ENCODE measurements around the gene CCR5.
"Not testable (repeated sequence)": the region's sequence is repeated elsewhere in the genome, so short reads cannot be mapped to it uniquely, and the experiment has no call there.

Gene CCR5

DNA sequence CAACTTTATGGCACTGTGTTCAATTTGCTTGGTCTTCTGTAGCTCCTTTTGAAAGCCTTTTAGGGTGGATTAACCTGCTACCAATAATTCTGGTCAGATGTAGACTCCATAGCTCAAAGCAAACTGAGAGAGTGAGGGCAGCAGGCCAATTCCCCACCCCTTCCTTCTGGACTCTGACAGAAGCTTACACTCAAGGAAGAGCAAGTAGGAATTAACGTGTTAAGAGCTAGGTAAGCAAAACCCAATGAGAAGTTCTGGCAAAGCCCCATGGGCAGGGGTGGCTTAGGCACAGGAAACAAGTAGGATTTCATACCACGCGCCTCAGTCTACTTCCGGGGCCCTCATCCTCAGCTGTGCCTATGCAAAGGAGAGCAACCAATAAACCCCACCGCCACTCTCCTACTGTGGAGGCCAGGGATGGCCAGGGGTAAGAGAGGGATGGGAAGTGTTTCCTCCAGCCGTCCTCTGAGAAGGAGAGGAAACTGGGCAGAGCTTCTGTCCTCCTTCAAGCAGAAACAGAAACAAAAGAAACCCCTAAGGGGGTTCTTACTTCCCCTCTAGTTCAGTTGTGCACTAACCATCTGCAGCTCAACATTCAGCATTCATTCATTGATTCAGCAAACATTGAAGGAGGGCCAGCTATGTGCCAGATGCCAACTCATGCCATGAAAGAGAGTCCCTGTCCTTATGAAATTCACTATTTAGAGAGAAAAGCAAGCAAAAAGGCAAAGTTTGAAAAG lies 12.6 kb downstream of the CCR5 start:
- DNase-seq: no peak

DNA sequence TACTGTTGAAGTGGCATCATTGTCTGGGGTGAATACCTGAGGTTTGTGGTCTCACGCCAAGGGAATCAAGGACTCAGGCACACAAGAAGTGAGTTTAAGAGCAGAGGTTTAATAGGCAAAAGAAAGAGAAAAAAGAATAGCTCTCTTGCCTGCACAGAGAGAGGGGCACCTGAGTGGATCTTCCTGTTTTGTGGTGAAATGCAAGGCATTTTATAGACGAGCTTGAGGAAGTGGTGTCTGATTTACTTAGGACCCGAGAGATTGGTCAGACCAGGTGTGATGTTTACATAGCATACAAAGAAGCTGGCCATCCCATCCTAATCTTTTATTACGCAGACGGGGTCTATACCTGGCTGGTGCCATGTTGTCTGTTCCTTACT lies 13.2 kb downstream of the CCR5 start:
- DNase-seq: no peak

DNA sequence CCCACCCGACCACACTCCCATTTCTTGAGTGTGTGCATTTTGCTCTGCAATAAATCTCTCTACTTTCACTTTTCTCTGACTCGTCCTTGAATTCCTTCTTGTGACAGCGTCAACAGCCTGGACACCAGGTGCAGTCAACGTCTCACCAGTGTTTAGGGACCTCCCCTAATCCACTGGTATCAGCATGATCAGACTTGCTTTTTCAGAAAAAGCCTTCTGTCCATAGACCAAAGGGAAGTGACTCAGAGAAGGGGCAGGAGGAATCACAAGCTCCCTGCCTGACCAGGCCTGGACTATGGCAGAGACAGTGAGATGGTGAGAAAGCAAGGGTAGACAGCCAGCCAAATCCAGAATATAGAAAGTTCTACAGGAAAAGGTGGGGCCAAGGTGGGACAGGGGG lies 15.5 kb downstream of the CCR5 start:
- no peak for DNase-seq

- not testable (repeated sequence) for DNase-seq
Measured at GRCh38 chr3:46388847-46389246, 18.1 kb downstream of the CCR5 start.

DNA sequence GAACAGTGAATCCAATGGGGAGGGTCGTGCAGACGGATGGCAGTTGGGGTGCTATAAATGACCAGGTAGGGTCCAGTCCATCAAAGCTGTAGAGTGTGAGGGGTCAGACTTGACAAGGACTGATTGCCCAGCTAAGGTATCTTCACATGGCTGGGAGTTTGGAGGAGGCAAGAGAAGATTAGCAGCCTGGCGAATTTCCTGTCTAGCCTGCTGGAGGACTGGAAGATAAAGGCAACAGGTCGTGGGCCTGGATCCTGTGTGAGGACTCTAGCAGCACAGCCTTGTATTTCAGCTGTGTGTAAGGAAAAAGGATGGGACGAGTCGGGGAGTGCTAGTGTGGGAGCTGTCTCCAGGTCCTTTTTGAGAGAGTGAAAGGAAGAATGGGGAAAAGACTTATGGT lies 18.6 kb downstream of the CCR5 start:
- DNase-seq: no peak

DNA sequence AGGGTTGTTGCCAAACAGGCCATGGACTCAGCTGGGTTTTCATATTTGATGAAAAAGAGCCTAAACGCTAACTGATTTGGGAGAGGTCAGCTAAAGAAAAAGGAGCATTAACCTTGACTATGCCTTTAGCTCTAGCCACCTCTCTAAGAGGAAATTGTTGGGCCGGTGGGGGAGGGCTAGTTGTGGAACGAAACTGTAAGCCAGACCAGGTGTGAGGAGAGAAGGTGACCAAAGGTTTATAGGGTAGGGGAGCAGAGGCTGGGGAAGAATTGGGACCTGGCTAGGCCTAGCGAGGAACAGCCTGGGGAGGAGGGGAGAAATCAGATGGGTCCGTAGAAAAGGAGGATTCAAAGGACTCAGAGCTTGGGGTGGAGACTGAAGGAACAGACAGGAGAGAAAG lies 20.8 kb downstream of the CCR5 start:
- DNase-seq: not testable (repeated sequence)

- DNase-seq: no peak
Measured at GRCh38 chr3:46393011-46393410, 22.3 kb downstream of the CCR5 start.

DNA sequence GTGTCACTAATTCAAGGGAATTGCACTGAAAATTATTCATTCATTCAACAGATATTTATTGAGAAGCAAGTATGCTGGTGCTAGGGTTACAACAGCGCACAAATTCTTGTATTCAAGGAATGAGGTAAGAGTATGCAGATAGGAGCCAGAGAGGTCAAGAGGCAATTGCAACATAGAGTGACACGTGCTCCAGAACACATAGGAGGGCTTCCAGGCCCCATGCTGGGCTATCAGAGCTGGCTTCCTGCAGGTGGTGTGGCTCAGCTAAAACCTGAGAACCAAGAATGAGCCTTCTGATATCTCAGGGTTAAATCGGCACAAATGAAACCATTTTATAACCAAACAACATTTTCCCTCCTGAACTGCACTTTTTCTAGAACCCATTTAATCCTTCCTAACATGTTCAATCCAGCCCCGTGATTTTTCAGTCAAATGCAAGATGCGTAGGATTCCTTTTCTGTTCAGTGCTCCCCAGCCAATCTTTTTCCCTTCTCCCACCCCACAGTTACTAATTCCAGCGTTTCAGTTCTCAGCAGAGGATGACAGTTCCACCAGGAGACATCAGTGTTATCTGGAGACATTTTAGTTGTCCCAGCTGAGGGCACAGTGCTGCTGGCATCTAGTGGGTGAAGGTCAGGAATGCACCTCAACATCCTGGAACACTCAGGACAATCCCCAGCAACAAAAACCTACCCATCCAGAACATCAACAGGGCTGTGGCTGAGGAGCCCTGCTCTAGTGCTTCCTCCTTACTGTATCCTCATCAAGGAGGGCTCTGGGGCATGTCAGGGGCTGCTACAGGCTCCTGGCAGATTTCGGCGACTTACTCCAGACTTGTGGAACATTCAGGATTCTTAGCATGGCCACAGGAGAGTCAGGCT lies 23.0 kb downstream of the CCR5 start:
- DNase-seq: no peak

DNA sequence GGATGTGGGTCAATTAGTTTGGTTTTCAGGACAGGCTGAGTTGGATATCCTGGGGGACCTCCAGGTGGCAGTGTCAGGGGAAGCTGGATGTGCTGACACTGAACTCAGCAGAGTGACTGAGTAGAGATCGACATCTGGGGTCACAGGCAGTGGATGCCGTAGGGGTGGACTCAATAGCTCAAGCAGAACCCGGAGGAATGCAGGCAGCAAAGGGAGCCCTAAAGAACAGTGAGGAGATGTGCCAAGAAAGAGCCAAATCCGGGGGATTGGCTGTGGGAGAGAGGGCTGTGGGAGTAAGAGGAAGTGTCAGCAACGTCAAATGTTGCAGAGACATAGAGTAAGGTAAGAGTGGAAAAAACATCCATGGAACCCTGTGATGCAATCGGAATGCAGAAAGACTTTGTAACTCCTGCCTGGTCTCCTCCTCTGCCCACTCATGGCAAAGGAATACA lies 24.5 kb downstream of the CCR5 start:
- no peak for DNase-seq

GRCh38 chr3:46395766-46396530 lies 25.2 kb downstream of the CCR5 start:
- DNase-seq: no peak

- no peak for DNase-seq
Measured at GRCh38 chr3:46397111-46397510, 26.4 kb downstream of the CCR5 start.

- no peak for DNase-seq
Measured at GRCh38 chr3:46398186-46398955, 27.6 kb downstream of the CCR5 start.

- DNase-seq: no peak
Measured at GRCh38 chr3:46399098-46399497, 28.4 kb downstream of the CCR5 start.

DNA sequence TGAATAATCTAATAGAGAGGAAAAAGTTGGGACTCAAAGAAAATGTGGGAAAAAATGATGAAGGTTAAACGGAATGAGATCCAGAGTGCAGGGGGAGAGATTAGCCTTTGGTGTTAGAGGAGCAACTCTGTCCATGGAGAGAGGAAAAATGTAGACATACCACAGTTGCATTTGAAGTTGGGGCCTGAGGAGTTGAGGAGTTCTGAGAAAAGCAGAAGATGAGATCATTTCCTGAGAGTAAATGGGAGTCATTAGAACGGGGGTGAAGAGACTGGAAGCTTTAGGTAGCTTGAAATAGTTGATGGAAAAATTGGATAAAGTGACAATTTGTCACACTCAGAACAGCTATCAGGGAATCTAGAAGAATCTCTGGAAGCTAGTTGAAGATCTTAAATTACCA lies 28.8 kb downstream of the CCR5 start:
- no peak for DNase-seq

DNA sequence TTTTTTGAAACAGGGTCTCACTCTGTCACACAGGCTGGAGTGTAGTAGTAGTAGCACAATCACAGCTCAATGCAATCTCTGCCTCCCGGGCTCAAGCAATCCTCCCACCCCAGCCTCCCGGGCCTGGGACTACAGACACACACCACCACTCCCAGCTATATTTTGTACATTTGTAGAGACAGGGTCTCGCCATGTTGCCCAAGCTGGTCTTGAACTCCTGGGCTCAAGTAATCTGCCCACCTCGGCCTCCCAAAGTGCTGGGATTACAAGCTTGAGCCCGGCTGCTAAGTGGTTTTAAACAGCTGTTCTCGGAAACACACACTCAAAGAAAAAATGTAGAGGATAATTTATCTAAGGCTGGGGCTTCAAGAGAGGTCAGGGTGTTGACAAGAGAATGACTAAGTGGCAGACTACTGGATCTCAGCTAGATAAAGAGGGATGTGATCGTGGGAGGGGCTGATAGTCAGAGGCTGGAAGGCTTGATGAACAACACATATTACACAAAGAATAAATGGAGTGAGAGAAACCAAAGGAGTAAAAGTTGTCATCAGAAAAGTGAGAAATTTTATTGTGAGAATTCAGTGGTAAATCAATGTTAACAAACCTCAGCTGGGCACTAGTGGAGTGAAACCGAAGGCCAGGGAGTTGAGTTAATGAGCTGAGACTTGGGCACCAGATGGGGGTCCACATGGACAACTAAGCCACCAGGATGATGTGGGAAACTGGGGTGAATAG lies 29.4 kb downstream of the CCR5 start:
- DNase-seq: no peak

DNA sequence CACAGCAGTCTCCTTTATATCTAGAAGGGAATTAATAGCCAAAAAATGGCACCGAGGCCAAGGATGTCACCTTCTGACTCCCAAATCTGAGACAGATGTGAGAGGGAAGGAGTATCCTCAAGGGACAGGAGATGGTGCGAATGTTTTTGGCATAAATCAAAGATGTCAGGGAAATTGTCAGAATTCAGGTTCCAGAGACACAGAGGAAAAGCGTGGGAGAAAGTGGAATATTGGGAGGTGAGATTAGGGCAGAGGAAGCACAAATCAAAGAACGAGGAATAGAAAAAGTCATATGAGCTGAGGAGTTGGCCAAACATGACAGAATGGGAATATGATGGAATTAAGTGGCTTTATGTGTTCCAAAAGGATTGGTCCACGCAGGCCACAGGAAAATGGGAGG lies 30.1 kb downstream of the CCR5 start:
- no peak for DNase-seq

GRCh38 chr3:46401579-46401978 lies 30.8 kb downstream of the CCR5 start:
- no peak for DNase-seq

GRCh38 chr3:46402902-46403301 lies 32.2 kb downstream of the CCR5 start:
- DNase-seq: not testable (repeated sequence)

- DNase-seq: peak in 1 of 51 donors; percentile 16
Measured at GRCh38 chr3:46405301-46406019, 34.7 kb downstream of the CCR5 start.

- DNase-seq: no peak
Measured at GRCh38 chr3:46406443-46406787, 35.7 kb downstream of the CCR5 start.
